CD4-positive, alpha-beta T cell treated with Interleukin-12 subunit alpha and Interleukin-12 subunit beta, for 1 hour (primary cell): Measurements from ENCODE around the gene APC2.

Source experiments
- DNase-seq: peaks from one replicate; pipeline ENCODE4 v3.0.0-alpha.2; 2020

The APC2 gene

GRCh38 chr19:1449467-1450442, at the start of gene APC2:
APC2 (plus strand) TSS chr19:1450121; CDS start chr19:1453002, 2,881 bp downstream.
- DNase-seq: peak; percentile 40

GRCh38 chr19:1400281-1401137, 49.4 kb upstream of the APC2 start:
- no peak for DNase-seq

GRCh38 chr19:1401138-1401888, 48.6 kb upstream of the APC2 start, which contains the start of gene GAMT:
GAMT (minus strand) TSS chr19:1401542; CDS start chr19:1401476, 66 bp downstream.
- DNase-seq: peak; percentile 67

- no peak for DNase-seq
Measured at GRCh38 chr19:1401889-1402217, 48.1 kb upstream of the APC2 start.

- no peak for DNase-seq
Measured at GRCh38 chr19:1402411-1403070, 47.4 kb upstream of the APC2 start.

GRCh38 chr19:1406774-1407527, 43.0 kb upstream of the APC2 start:
- peak; percentile 100 for DNase-seq

GRCh38 chr19:1407528-1408299, 42.2 kb upstream of the APC2 start, which contains the start of gene DAZAP1:
DAZAP1 (plus strand) TSS chr19:1407586; CDS start chr19:1407774, 188 bp downstream.
- DNase-seq: peak; percentile 38

GRCh38 chr19:1408300-1409203, 41.4 kb upstream of the APC2 start:
- DNase-seq: peak; percentile 72

GRCh38 chr19:1409204-1410005, 40.5 kb upstream of the APC2 start:
- no peak for DNase-seq

GRCh38 chr19:1410136-1410786, 39.7 kb upstream of the APC2 start:
- DNase-seq: no peak

GRCh38 chr19:1410789-1411188, 39.1 kb upstream of the APC2 start:
- no peak for DNase-seq

GRCh38 chr19:1411255-1412191, 38.4 kb upstream of the APC2 start:
- peak; percentile 49 for DNase-seq

GRCh38 chr19:1412323-1412923, 37.5 kb upstream of the APC2 start:
- DNase-seq: no peak

- no peak for DNase-seq
Measured at GRCh38 chr19:1412995-1413800, 36.7 kb upstream of the APC2 start.
